AG09309 (cell line): ENCODE results near the gene RAX.

Source experiments
- DNase-seq: peaks from one replicate; pipeline ENCODE4 v3.0.0-alpha.2; 2010; ENCODE audit warnings: low read depth
- H3K4me3 ChIP-seq: 2 replicates; pipeline ENCODE4 v1.5.1; 2011; ENCODE audit warnings: mild to moderate bottlenecking, low read depth, low read length, moderate library complexity; ENCODE audit not compliant: control insufficient read depth
- TF ChIP-seq, protein P1 (sequence below): IDR thresholded peaks from 2 replicates; pipeline ENCODE4 v1.5.1; 2011; ENCODE audit warnings: mild to moderate bottlenecking, low read depth, low read length, inconsistent platforms; ENCODE audit not compliant: insufficient read depth, control insufficient read depth; ENCODE audit errors: missing control alignments

Gene RAX

GRCh38 chr18:59269563-59270119, 3.6 kb downstream of the RAX start:
- TF ChIP-seq, protein P1, sequence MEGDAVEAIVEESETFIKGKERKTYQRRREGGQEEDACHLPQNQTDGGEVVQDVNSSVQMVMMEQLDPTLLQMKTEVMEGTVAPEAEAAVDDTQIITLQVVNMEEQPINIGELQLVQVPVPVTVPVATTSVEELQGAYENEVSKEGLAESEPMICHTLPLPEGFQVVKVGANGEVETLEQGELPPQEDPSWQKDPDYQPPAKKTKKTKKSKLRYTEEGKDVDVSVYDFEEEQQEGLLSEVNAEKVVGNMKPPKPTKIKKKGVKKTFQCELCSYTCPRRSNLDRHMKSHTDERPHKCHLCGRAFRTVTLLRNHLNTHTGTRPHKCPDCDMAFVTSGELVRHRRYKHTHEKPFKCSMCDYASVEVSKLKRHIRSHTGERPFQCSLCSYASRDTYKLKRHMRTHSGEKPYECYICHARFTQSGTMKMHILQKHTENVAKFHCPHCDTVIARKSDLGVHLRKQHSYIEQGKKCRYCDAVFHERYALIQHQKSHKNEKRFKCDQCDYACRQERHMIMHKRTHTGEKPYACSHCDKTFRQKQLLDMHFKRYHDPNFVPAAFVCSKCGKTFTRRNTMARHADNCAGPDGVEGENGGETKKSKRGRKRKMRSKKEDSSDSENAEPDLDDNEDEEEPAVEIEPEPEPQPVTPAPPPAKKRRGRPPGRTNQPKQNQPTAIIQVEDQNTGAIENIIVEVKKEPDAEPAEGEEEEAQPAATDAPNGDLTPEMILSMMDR: no peak
- DNase-seq: no peak
- H3K4me3 ChIP-seq: no peak overlapping the region

DNA sequence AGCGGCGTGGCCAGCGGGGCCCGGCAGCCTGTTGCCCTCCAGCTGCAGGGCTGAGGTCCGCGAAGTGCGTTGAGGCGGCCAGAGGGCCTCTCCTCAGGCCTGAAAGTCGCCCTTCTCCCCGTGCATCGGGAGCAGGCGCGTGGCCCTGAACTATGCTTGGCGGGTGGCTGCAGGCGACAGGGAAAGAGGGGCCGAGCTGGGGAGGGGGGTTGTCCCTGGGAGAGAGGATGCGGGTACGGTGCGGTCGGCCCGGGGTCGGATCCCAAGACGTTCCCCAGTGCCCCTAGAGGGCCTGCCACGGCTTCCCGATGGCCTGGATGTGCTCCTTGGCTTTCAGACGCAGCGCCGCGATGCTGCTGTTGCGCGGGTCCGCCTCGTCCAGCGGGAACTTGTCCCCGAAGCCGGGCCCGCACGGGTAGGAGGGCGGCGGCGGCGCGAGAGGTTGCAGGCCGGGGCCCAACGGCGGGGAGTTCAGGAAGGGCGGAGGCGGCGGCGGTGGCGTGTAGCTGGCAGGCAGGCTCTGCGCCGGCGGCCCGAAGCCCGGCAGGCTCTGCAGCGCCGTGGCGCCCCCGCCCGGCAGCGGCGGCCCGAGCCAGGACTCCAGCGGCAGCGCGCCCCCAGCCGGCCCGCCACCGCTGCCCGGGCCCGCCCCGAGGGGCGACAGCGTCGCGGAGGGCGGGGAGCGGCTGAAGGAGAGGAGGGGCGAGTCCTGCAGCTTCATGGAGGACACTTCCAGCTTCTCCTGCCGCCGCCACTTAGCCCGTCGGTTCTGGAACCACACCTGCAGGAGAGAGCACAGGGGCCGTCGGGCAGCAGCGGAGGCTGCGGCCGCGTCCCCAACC, 4.3 kb downstream of the RAX start:
- DNase-seq: no peak
- TF ChIP-seq, protein P1: no peak
- H3K4me3 ChIP-seq: no peak overlapping the region

DNA sequence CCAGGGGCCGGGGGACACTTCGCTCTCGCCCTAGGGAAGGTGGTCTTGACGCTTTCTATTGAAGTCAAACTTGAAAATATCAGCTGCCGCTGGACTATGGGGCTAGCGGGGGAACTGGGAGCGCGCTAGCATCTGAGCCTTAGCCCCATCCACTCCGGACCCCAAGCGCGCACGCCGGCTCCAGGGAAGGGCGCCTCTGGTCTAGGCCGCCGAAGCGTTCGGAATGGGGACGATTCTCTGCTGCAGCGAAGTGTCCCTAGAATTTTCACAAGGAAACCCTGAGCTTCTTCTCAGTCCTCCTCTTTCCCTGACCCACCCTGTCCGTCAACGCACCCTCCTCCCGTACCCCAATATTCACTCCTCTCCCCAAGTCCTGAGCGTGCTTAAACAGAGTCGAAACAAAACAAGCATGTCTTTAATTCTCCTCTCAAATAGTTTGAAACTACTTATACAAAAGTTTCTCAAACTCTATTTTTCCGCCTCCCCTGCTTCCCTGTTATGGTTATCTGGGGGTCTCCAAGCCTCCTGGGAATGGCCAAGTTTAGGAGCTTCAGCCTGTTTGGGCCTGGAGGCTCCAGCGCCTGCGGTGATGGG, 5.0 kb downstream of the RAX start:
- no peak for DNase-seq

GRCh38 chr18:59267503-59268126, 5.6 kb downstream of the RAX start:
- TF ChIP-seq, protein P1: no peak
- no peak for DNase-seq
- no peak overlapping the region for H3K4me3 ChIP-seq

More for the DNA sequence above, 5.0 kb downstream of the RAX start:
- TF ChIP-seq, protein P1: no peak
- no peak overlapping the region for H3K4me3 ChIP-seq

DNA sequence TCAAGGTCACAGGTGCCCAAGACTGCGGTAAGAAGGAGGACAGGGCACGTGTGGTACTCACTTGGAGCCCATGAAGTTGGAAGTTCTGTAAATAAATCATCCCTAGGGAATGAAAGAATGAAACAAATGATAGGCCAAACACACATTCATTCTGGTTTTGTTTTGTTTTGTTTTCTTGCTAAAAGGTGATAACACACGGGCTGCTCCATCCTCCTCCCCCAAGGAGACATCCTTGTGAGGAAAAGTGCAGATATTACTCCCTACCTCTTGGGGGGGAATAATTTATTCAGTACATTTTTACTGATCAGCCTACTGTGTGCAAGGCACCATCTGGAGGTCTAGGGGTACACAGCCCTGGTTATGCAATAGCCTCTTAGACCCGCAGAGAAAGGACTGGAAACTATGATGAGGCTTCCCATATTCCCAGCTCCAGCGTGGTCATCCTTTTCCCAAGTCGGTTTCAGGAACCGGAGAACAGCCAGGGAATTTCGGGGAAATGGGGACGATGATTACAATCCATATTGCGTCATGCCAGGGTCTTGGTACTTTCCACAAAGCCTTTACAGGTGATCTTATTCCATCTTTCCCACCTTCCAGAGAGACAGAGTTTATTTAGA, 6.3 kb downstream of the RAX start:
- no peak overlapping the region for H3K4me3 ChIP-seq
- TF ChIP-seq, protein P1: no peak
- no peak for DNase-seq

- H3K4me3 ChIP-seq: no peak overlapping the region
- TF ChIP-seq, protein P1: no peak
- DNase-seq: no peak
Observed at GRCh38 chr18:59266459-59266858, 6.8 kb downstream of the RAX start.
